NB4 (cell line): ENCODE data around the gene MCM6.

Experiments
- MYC ChIP-seq: IDR thresholded peaks from 2 replicates; pipeline ENCODE4 v1.6.1; 2011; ENCODE audit warnings: low read depth, low read length
- POLR2A ChIP-seq: IDR thresholded peaks from 2 replicates; pipeline ENCODE4 v1.6.1; 2011; ENCODE audit warnings: mild to moderate bottlenecking; ENCODE audit not compliant: insufficient read length; ENCODE audit errors: extremely low read depth
- TF ChIP-seq, protein P1 (sequence below): IDR thresholded peaks from one replicate; pipeline ENCODE4 v1.5.1; 2012; ENCODE audit warnings: low read depth, low read length
- TF ChIP-seq, protein P2 (sequence below): IDR thresholded peaks from 2 replicates; pipeline ENCODE4 v1.6.1; 2011; ENCODE audit warnings: low read depth, low read length

DNA sequence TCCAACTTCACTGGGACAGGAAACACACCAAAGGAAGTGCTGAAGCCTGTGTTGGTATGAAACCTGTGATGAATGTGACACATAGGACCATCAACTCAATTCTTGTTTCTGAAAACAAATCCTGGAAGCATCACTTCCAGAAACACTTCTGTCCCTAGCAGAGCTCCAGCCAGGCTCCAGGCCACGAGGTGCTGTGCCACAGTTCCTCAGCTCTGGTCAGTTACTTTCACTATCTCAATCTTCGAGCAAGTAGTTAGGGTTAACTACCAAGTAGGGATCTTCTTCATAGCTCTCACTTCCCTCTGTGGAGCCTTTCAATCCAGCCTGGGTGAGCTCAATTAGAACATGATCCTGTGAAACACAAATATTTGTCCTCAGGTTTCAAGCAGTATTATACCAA lies 35.6 kb downstream of the MCM6 start:
- TF ChIP-seq, protein P1, sequence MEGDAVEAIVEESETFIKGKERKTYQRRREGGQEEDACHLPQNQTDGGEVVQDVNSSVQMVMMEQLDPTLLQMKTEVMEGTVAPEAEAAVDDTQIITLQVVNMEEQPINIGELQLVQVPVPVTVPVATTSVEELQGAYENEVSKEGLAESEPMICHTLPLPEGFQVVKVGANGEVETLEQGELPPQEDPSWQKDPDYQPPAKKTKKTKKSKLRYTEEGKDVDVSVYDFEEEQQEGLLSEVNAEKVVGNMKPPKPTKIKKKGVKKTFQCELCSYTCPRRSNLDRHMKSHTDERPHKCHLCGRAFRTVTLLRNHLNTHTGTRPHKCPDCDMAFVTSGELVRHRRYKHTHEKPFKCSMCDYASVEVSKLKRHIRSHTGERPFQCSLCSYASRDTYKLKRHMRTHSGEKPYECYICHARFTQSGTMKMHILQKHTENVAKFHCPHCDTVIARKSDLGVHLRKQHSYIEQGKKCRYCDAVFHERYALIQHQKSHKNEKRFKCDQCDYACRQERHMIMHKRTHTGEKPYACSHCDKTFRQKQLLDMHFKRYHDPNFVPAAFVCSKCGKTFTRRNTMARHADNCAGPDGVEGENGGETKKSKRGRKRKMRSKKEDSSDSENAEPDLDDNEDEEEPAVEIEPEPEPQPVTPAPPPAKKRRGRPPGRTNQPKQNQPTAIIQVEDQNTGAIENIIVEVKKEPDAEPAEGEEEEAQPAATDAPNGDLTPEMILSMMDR, result no peak
- TF ChIP-seq, protein P2, sequence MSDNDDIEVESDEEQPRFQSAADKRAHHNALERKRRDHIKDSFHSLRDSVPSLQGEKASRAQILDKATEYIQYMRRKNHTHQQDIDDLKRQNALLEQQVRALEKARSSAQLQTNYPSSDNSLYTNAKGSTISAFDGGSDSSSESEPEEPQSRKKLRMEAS, result no peak
- no peak for TF ChIP-seq POLR2A
- no peak for TF ChIP-seq MYC
